ENCODE data around the gene MED7. TPM values are rescaled to one million over a fixed set of nuclear protein-coding genes. Genes with fewer than 3 reads are reported as not detected.
A peak's percentile ranks its signal among the peaks of the same experiment; 100 is the strongest.

MED7 gene
- total RNA-seq, 1 donor from 2014 or later: 9.6 TPM

- TF ChIP-seq, protein P1, sequence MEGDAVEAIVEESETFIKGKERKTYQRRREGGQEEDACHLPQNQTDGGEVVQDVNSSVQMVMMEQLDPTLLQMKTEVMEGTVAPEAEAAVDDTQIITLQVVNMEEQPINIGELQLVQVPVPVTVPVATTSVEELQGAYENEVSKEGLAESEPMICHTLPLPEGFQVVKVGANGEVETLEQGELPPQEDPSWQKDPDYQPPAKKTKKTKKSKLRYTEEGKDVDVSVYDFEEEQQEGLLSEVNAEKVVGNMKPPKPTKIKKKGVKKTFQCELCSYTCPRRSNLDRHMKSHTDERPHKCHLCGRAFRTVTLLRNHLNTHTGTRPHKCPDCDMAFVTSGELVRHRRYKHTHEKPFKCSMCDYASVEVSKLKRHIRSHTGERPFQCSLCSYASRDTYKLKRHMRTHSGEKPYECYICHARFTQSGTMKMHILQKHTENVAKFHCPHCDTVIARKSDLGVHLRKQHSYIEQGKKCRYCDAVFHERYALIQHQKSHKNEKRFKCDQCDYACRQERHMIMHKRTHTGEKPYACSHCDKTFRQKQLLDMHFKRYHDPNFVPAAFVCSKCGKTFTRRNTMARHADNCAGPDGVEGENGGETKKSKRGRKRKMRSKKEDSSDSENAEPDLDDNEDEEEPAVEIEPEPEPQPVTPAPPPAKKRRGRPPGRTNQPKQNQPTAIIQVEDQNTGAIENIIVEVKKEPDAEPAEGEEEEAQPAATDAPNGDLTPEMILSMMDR (IDR thresholded peaks at IDR 0.05; ENCODE audit: insufficient read depth, low read depth, low read length): no peak
- TF ChIP-seq EZH2 (IDR thresholded peaks at IDR 0.05; ENCODE audit: insufficient read depth, low read length): no peak
- no peaks in the 10 kb centered on the region for H4K20me1 ChIP-seq (ENCODE audit: insufficient read depth, low read length)
- FAIRE-seq: no peak
- H3K36me3 ChIP-seq (ENCODE audit: insufficient read depth, low read length): no peaks in the 10 kb centered on the region
- Mint-ChIP-seq H3K4me1 (ENCODE audit: low read depth, unreplicated experiment) (peaks cover 7% of the 10 kb centered on the region), H3K27ac (ENCODE audit: unreplicated experiment) (no peak overlapping the region), H3K36me3 (ENCODE audit: low read depth, unreplicated experiment) (no peaks in the 10 kb centered on the region), H3K9me3 (ENCODE audit: unreplicated experiment) (peaks cover 11% of the 10 kb centered on the region), H3K27me3 (ENCODE audit: low read depth, unreplicated experiment) (peaks cover 10% of the 10 kb centered on the region), H3K4me3 (ENCODE audit: unreplicated experiment) (no peak overlapping the region)
- H3K79me2 ChIP-seq (ENCODE audit: insufficient read depth, low read length): no peaks in the 10 kb centered on the region
- H2AFZ ChIP-seq (ENCODE audit: low read depth, low read length): no peak overlapping the region
- peaks cover 3% of the 10 kb centered on the region for H3K9me3 ChIP-seq (ENCODE audit: insufficient read depth, low read depth, low read length)
- H3K4me3 ChIP-seq (ENCODE audit: insufficient read depth, low read depth, low read length): no peak overlapping the region
- peaks cover 4% of the 10 kb centered on the region for H3K27me3 ChIP-seq (ENCODE audit: insufficient read depth, low read length)
- DNase-seq (ENCODE audit: low read depth): no peak
- H3K4me2 ChIP-seq (ENCODE audit: low read length): no peak overlapping the region
- no peaks in the 10 kb centered on the region for H3K4me1 ChIP-seq (ENCODE audit: insufficient read depth, low read length)
- H3K9ac ChIP-seq (ENCODE audit: low read length): no peak overlapping the region
- no peak overlapping the region for H3K27ac ChIP-seq (ENCODE audit: low read depth, low read length)
Observed at GRCh38 chr5:157175071-157175612, 32.5 kb upstream of the MED7 start.

- H3K9me3 Mint-ChIP-seq (ENCODE audit: unreplicated experiment): peaks cover 8% of the 10 kb centered on the region
- no peak overlapping the region for H3K4me3 Mint-ChIP-seq (ENCODE audit: unreplicated experiment)
- no peak overlapping the region for H3K4me2 ChIP-seq (ENCODE audit: low read length)
- H3K4me3 ChIP-seq (ENCODE audit: insufficient read depth, low read depth, low read length): no peak overlapping the region
- H3K79me2 ChIP-seq (ENCODE audit: insufficient read depth, low read length): no peaks in the 10 kb centered on the region
- H3K36me3 Mint-ChIP-seq (ENCODE audit: low read depth, unreplicated experiment): peaks cover 4% of the 10 kb centered on the region
- H3K4me1 Mint-ChIP-seq (ENCODE audit: low read depth, unreplicated experiment): peaks cover 12% of the 10 kb centered on the region
- TF ChIP-seq, protein P1 (IDR thresholded peaks at IDR 0.05; ENCODE audit: insufficient read depth, low read depth, low read length): no peak
- no peak for TF ChIP-seq EZH2 (IDR thresholded peaks at IDR 0.05; ENCODE audit: insufficient read depth, low read length)
- H3K27ac Mint-ChIP-seq (ENCODE audit: unreplicated experiment): no peak overlapping the region
- no peaks in the 10 kb centered on the region for H3K36me3 ChIP-seq (ENCODE audit: insufficient read depth, low read length)
- H3K9me3 ChIP-seq (ENCODE audit: insufficient read depth, low read depth, low read length): peaks cover 3% of the 10 kb centered on the region
- H3K4me1 ChIP-seq (ENCODE audit: insufficient read depth, low read length): no peaks in the 10 kb centered on the region
- no peak for FAIRE-seq
- H3K27ac ChIP-seq (ENCODE audit: low read depth, low read length): no peak overlapping the region
- no peak for DNase-seq (ENCODE audit: low read depth)
- no peak overlapping the region for H2AFZ ChIP-seq (ENCODE audit: low read depth, low read length)
- no peak overlapping the region for H3K9ac ChIP-seq (ENCODE audit: low read length)
- peaks cover 4% of the 10 kb centered on the region for H3K27me3 Mint-ChIP-seq (ENCODE audit: low read depth, unreplicated experiment)
- no peaks in the 10 kb centered on the region for H4K20me1 ChIP-seq (ENCODE audit: insufficient read depth, low read length)
- H3K27me3 ChIP-seq (ENCODE audit: insufficient read depth, low read length): peaks cover 4% of the 10 kb centered on the region
Observed at GRCh38 chr5:157172403-157172802, 29.7 kb upstream of the MED7 start.

- Mint-ChIP-seq H3K9me3 (ENCODE audit: unreplicated experiment) (peaks cover 8% of the 10 kb centered on the region), H3K27me3 (ENCODE audit: low read depth, unreplicated experiment) (no peaks in the 10 kb centered on the region), H3K36me3 (ENCODE audit: low read depth, unreplicated experiment) (peaks cover 4% of the 10 kb centered on the region), H3K4me3 (ENCODE audit: unreplicated experiment) (no peak overlapping the region), H3K27ac (ENCODE audit: unreplicated experiment) (peak overlapping the region; percentile 85), H3K4me1 (ENCODE audit: low read depth, unreplicated experiment) (peaks cover 23% of the 10 kb centered on the region)
- peaks cover 5% of the 10 kb centered on the region for H3K27me3 ChIP-seq (ENCODE audit: insufficient read depth, low read length)
- no peak overlapping the region for H3K27ac ChIP-seq (ENCODE audit: low read depth, low read length)
- H3K9ac ChIP-seq (ENCODE audit: low read length): no peak overlapping the region
- FAIRE-seq (no peak), DNase-seq (ENCODE audit: low read depth) (no peak)
- no peaks in the 10 kb centered on the region for H3K79me2 ChIP-seq (ENCODE audit: insufficient read depth, low read length)
- TF ChIP-seq EZH2 (IDR thresholded peaks at IDR 0.05; ENCODE audit: insufficient read depth, low read length): no peak
- TF ChIP-seq, protein P1 (IDR thresholded peaks at IDR 0.05; ENCODE audit: insufficient read depth, low read depth, low read length): no peak
- peaks cover 3% of the 10 kb centered on the region for H3K9me3 ChIP-seq (ENCODE audit: insufficient read depth, low read depth, low read length)
- peaks cover 3% of the 10 kb centered on the region for H3K4me1 ChIP-seq (ENCODE audit: insufficient read depth, low read length)
- no peak overlapping the region for H2AFZ ChIP-seq (ENCODE audit: low read depth, low read length)
- no peak overlapping the region for H3K4me3 ChIP-seq (ENCODE audit: insufficient read depth, low read depth, low read length)
- H3K36me3 ChIP-seq (ENCODE audit: insufficient read depth, low read length): no peaks in the 10 kb centered on the region
- H4K20me1 ChIP-seq (ENCODE audit: insufficient read depth, low read length): no peaks in the 10 kb centered on the region
- H3K4me2 ChIP-seq (ENCODE audit: low read length): no peak overlapping the region
Observed at GRCh38 chr5:157168286-157168685, 25.6 kb upstream of the MED7 start.
